Muscle of back (tissue), 11 donors: ENCODE data around the gene MEGF8. TPM values are rescaled to one million over a fixed set of nuclear protein-coding genes. Genes with fewer than 3 reads are reported as not detected.

Experiments
- DNase-seq, 3 donors: peaks; one replicate each; pipeline versions ENCODE4 v3.0.0 to v3.0.0-alpha.2; 2013
- polyA plus RNA-seq, 10 donors: library from polyadenylated mRNA; unstranded; fragments of 120-200 nt; gene quantifications; one replicate each; pipeline ENCODE4 v1.2.1, GENCODE V29; 2013; ENCODE audit not compliant: insufficient read length in 10 of 10

The MEGF8 gene
- polyA plus RNA-seq, 10 donors, result 20.6 to 33.2 (median 26.3) TPM

DNA sequence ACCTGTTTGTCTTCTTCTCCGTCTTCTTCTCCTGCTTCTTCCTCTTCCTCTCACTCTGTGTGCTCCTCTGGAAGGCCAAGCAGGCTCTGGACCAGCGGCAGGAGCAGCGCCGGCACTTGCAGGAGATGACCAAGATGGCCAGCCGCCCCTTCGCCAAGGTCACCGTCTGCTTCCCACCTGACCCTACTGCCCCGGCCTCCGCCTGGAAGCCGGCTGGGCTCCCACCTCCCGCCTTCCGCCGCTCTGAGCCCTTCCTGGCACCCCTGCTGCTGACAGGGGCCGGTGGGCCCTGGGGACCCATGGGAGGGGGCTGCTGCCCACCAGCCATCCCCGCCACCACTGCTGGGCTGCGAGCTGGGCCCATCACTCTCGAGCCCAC is 50.7 kb downstream of the MEGF8 start:
- no peak for DNase-seq

GRCh38 chr19:42378225-42379215 is 53.1 kb downstream of the MEGF8 start:
- no peak for DNase-seq

DNA sequence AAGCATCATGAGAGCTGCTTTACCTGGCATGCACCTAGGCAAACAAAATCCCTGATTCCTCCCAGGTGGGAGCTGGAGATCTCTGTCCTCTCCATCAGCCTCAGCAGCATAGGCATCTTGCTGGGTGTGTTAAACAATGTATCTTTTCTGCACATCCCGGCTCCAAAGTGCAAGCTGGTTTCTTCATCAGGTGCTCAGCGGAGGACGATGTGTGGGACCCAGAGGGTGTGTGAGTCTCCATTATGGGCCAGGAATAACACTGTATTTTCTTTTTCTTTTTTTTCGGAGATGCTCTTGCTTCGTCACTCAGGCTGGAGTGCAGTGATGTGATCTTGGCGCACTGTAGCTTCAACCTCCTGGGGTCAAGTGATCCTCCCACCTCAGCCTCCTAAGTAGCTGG is 54.7 kb downstream of the MEGF8 start:
- no peak for DNase-seq

DNA sequence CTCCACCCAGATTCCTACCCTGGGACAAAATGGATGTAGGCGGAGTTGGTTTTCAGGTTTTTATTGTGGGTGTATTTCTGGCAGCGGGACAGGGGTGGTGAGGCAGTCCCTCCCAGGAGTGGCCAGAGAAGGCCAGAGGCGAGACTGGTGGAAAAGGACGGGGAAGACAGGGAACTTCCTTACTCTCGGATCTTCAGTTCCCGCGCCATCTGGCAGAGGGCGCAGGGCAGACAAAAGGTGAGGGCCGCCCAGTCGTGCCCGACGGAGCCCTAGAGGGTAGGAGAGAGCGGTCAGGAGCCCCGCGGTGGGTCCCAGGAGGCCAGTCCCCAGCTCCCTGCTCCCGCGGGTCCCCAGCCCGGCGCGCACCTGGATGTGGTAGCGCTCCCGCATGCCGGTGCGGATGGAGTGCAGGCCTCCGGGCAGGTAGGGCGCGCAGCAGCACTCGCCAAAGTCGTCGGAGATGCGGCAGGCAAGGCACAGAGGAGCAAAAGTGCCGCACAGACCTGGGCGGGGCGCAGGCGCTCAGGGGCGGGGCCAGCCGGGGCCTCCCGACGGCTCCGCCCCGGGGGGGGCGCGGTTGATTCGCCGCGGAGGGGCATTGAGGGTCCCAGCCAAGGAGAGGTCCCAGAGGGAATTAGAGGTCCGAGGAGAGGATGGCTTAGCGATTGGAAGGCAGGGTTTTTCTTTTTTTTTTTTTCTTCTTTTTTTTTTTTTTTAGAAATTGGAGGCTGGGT is 61.7 kb downstream of the MEGF8 start:
- peak; percentile 20 to 67 (median 53) for DNase-seq

DNA sequence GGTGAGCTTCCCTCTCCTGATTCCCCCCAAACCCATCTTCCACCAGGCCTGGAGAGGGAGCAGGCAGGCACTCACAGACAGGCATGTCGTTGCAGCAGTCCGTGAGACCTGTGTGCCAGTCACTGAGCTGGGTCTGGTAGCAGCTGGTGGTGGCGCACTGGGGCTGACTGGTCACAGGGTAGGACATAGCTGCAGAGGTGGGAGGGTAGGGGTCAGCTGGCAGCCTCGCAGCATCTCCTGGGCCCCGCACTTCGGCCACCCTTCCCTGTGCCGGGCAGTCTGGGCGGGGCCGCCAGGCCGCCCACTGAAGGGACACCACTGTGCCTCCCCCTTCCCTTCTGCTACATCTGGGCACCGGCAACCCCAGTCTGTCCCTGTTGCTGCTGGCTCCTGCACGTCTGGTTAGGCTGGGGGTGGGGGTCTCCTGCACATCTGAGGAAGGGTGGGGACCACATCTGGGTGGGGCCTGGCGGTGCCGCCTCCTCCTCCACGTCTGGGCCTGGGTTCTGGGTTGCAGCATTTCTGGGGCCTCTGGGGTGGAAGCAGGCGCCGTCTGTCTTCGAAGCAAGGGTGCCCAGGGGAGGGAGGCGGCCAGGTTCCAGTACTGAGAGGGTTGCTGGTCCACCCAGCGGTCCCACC is 63.5 kb downstream of the MEGF8 start:
- no peak for DNase-seq

DNA sequence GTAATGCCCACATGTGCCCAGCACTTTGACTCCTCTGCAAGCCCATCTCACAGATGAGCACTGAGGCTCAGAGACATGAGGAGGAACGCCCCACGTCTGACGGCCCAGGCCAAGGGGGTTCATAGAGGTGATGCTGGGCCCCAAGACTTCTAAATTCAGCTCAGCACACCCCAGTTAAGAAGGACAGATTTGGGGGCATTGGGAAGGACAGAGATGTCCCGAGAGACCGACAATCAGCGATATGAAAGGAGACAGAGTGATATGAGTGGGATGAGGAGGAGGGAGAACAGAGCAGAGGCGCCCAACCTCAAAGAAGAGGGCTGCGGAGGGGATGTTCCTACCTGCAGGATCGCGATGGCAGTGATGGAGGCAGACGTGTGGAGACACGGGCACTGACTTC is 64.5 kb downstream of the MEGF8 start, which contains the start of gene CNFN:
CNFN (minus strand) TSS at position 399 of the 400 bp plus-strand sequence. CDS start 1,260 bp downstream, outside the sequence.
- DNase-seq, result no peak

DNA sequence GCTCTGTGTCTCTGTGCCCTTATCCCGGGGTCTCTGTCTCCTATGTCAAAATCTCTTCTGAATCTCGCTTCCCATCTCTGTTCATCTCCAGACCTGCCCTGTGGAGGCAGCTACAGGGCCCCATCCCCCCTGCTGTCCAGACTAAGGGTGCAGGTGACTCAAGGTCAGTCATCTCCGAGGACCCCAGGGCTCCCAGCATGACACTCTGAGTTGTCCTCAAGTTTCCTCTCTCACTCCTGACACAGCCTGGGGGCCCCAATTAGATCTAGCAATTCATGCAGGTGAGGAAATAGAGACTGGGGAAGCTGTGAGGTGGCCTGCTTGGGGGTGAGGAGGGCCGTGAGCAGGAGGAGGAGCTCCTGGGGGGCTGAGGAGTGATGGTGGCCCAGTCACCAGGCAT is 66.7 kb downstream of the MEGF8 start:
- no peak for DNase-seq

GRCh38 chr19:42394751-42395150 is 69.3 kb downstream of the MEGF8 start:
- DNase-seq, result no peak

- DNase-seq, result peak; percentile 99 to 100 (median 99)
These were observed 71.2 kb downstream of the MEGF8 start for GRCh38 chr19:42396381-42397262.

DNA sequence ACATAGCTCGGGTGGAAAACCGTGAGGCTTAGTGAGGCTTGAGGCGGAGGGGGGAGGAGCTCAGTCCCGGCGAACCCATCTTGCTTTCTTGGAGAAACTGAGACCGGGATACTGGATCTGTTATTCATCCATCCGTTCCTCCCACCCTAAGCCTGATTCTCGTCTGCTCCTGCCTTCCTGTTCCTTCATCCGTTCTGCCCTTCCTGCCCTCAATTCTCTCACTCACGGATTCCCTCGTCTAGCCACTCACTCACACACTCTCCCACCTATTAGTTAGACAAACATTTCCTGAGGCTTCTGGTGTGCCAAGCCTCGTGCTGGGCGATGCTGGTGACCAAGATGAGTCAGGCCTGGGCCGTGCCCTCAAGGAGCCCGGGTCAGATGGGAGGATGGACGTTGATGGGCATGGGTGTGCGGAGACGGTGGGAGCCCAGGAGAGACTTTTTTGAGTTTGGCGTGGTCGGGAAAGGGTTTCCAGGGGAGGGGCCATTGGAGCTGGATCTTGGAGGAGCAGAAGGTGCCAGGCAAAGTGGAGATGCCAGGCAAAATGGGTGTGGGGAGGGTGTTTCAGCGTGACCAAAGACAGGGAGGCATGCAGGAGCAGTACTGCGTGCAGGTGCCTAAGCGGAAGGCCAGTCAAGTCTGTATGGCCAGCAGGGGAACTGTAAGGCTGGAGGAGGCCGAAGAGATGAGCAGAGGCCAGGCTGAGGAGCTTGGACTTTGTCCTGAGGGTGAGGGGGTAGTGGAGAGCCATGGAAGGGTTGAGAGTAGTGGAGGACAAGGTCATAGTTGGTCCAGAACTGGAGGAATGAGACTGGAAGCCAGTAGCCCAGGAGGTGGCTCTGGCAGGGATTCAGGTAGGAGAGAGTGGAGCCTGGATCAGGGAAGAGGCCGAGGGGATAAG is 72.1 kb downstream of the MEGF8 start:
- DNase-seq, result no peak

- DNase-seq, result no peak
These were observed 75.0 kb downstream of the MEGF8 start for GRCh38 chr19:42400404-42400803.

GRCh38 chr19:42401365-42402303 is 76.2 kb downstream of the MEGF8 start:
- DNase-seq, result peak; percentile 62 to 91 (median 85)

- no peak for DNase-seq
These were observed 77.1 kb downstream of the MEGF8 start for GRCh38 chr19:42402376-42403116.

- DNase-seq, result no peak
These were observed 78.2 kb downstream of the MEGF8 start for GRCh38 chr19:42403586-42403985.

GRCh38 chr19:42406111-42406510 is 80.7 kb downstream of the MEGF8 start:
- DNase-seq, result no peak

DNA sequence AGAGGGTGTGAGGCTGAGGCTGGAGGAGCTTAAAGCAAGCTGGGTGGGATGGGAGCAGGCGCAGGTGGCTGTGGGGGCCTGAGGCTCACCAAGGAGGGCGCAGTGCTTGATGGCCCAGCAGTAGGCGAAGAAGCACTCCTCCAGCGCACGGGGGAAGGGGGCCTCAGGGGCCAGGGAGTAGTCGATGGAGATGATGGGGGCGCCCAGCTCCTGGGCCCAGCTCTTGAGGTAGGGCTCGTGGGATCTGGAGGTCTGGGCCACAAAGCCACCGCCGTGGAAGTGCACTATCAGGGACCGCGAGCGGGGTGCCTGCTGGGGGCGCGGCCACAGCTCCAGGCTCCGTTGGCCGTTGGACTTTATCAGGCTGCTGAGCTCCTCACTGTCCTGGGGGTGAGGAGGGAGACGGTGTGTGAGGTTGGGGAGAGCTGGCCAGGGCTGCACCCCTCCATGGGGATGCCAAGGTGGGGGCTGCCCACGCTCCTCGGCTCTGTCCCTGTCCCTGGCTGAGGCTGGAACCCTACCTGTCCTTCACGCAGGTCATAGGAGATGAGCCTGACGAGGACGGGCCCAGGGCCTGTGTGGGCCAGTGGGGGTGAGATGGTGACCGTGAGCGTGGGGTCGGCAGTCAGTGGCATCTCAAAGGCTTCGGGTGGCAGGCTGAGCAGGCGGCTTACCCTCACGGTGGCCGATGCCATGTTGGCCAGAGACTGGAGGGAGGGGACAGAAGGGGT is 81.8 kb downstream of the MEGF8 start:
- no peak for DNase-seq

- DNase-seq, result no peak
These were observed 82.4 kb downstream of the MEGF8 start for GRCh38 chr19:42407816-42408175.

GRCh38 chr19:42409477-42409876 is 84.0 kb downstream of the MEGF8 start:
- no peak for DNase-seq
